ENCODE measurements around the gene ADAMTS12. TPM values are rescaled to one million over a fixed set of nuclear protein-coding genes. Genes with fewer than 3 reads are reported as not detected.
A peak's percentile ranks its signal among the peaks of the same experiment; 100 is the strongest.

ADAMTS12 gene
- total and polyA plus RNA-seq, 5 donors from 2014 or later, result not detected

GRCh38 chr5:33488558-33489355 is 403.0 kb downstream of the ADAMTS12 start:
- no peaks in the 10 kb centered on the region for H3K4me1 ChIP-seq (ENCODE audit: control insufficient read depth, insufficient read depth, low read length, poor library complexity, severe bottlenecking)
- H3K36me3 ChIP-seq (ENCODE audit: control insufficient read depth, insufficient read depth, low read length), result no peaks in the 10 kb centered on the region
- H3K4me3 ChIP-seq (ENCODE audit: low read depth, low read length), result no peak overlapping the region
- no peaks in the 10 kb centered on the region for H3K36me3 Mint-ChIP-seq
- H3K9me3 Mint-ChIP-seq, result no peaks in the 10 kb centered on the region
- peaks cover 11% of the 10 kb centered on the region for H3K27me3 Mint-ChIP-seq
- no peak overlapping the region for H3K27ac Mint-ChIP-seq
- ATAC-seq (ENCODE audit: low read depth in 2 of 2), result no peak
- DNase-seq, result no peak
- H3K9me3 ChIP-seq (ENCODE audit: control insufficient read depth in 2 of 2, low read length in 2 of 2), result no peaks in the 10 kb centered on the region
- no peak overlapping the region for H3K27ac ChIP-seq (ENCODE audit: insufficient read depth, low read length, poor library complexity, severe bottlenecking)
- no peaks in the 10 kb centered on the region for H3K4me1 Mint-ChIP-seq
- no peaks in the 10 kb centered on the region for H3K27me3 ChIP-seq (ENCODE audit: control insufficient read depth, insufficient read depth, low read length)
- H3K4me3 Mint-ChIP-seq, result no peak overlapping the region

- Histone ChIP-seq H3K36me3 (ENCODE audit: control insufficient read depth, insufficient read depth, low read length) (no peaks in the 10 kb centered on the region), H3K4me1 (ENCODE audit: control insufficient read depth, insufficient read depth, low read length, poor library complexity, severe bottlenecking) (no peaks in the 10 kb centered on the region), H3K27ac (ENCODE audit: insufficient read depth, low read length, poor library complexity, severe bottlenecking) (no peak overlapping the region), H3K9me3 (ENCODE audit: control insufficient read depth in 2 of 2, low read length in 2 of 2) (no peaks in the 10 kb centered on the region), H3K4me3 (ENCODE audit: low read depth, low read length) (no peak overlapping the region), H3K27me3 (ENCODE audit: control insufficient read depth, insufficient read depth, low read length) (no peaks in the 10 kb centered on the region)
- H3K4me3 Mint-ChIP-seq, result no peak overlapping the region
- H3K9me3 Mint-ChIP-seq, result no peaks in the 10 kb centered on the region
- no peaks in the 10 kb centered on the region for H3K36me3 Mint-ChIP-seq
- H3K27me3 Mint-ChIP-seq, result peaks cover 11% of the 10 kb centered on the region
- ATAC-seq (ENCODE audit: low read depth in 2 of 2) (no peak), DNase-seq (no peak)
- H3K4me1 Mint-ChIP-seq, result no peaks in the 10 kb centered on the region
- H3K27ac Mint-ChIP-seq, result no peak overlapping the region
Measured at GRCh38 chr5:33487236-33487635, 404.6 kb downstream of the ADAMTS12 start.

DNA sequence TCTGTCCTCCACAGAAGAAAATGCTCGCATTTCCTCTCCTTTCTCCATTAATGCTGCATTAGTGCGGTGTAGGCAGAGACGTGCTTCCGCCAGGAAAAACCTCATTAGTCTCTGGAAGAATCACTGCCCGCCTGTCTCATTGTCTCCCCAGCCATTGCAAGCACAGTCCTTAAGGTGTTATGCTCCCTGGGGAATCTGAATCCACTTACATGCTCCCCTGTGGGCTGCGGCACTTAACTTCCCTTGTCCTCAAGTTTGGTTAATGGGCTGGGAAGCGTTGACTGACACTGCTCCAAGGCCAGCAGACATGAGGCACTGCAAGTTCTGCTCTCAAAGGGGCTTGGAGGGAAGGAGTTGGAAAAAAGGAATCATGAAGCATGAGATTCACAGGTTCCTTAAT is 409.5 kb downstream of the ADAMTS12 start:
- Histone ChIP-seq H3K27ac (ENCODE audit: insufficient read depth, low read length, poor library complexity, severe bottlenecking) (no peak overlapping the region), H3K27me3 (ENCODE audit: control insufficient read depth, insufficient read depth, low read length) (no peaks in the 10 kb centered on the region), H3K9me3 (ENCODE audit: control insufficient read depth in 2 of 2, low read length in 2 of 2) (no peaks in the 10 kb centered on the region), H3K4me1 (ENCODE audit: control insufficient read depth, insufficient read depth, low read length, poor library complexity, severe bottlenecking) (no peaks in the 10 kb centered on the region), H3K36me3 (ENCODE audit: control insufficient read depth, insufficient read depth, low read length) (no peaks in the 10 kb centered on the region), H3K4me3 (ENCODE audit: low read depth, low read length) (no peak overlapping the region)
- Mint-ChIP-seq H3K27ac (no peak overlapping the region), H3K9me3 (no peaks in the 10 kb centered on the region), H3K36me3 (peaks cover 8% of the 10 kb centered on the region), H3K4me1 (no peaks in the 10 kb centered on the region), H3K27me3 (no peaks in the 10 kb centered on the region), H3K4me3 (no peak overlapping the region)
- DNase-seq (no peak), ATAC-seq (ENCODE audit: low read depth in 2 of 2) (no peak)

DNA sequence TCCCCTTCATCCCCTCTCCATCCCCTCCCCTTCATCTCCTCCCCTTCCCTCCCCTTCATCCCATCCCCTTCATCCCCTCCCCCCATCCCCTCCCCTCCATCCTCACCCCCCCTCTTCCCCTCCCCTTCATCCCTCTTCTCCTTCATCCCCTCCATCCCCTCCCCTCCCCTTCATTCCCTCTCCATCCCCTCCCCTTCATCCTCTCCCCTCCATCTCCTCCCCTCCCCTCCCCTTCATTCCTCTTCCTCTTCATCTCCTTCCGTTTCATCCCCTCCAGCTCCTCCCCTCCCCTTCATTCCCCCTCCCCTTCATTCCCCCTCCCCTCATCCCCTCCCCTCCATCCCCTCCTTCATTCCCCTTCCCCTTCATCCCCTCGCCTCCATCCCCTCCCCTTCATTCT is 410.9 kb downstream of the ADAMTS12 start:
- Mint-ChIP-seq H3K27ac (no peak overlapping the region), H3K27me3 (no peaks in the 10 kb centered on the region), H3K36me3 (peaks cover 21% of the 10 kb centered on the region), H3K9me3 (no peaks in the 10 kb centered on the region), H3K4me1 (no peaks in the 10 kb centered on the region), H3K4me3 (no peak overlapping the region)
- no peak overlapping the region for H3K27ac ChIP-seq (ENCODE audit: insufficient read depth, low read length, poor library complexity, severe bottlenecking)
- no peaks in the 10 kb centered on the region for H3K9me3 ChIP-seq (ENCODE audit: control insufficient read depth in 2 of 2, low read length in 2 of 2)
- H3K4me1 ChIP-seq (ENCODE audit: control insufficient read depth, insufficient read depth, low read length, poor library complexity, severe bottlenecking), result no peaks in the 10 kb centered on the region
- DNase-seq (no peak), ATAC-seq (ENCODE audit: low read depth in 2 of 2) (no peak)
- no peaks in the 10 kb centered on the region for H3K27me3 ChIP-seq (ENCODE audit: control insufficient read depth, insufficient read depth, low read length)
- no peak overlapping the region for H3K4me3 ChIP-seq (ENCODE audit: low read depth, low read length)
- H3K36me3 ChIP-seq (ENCODE audit: control insufficient read depth, insufficient read depth, low read length), result peaks cover 2% of the 10 kb centered on the region

DNA sequence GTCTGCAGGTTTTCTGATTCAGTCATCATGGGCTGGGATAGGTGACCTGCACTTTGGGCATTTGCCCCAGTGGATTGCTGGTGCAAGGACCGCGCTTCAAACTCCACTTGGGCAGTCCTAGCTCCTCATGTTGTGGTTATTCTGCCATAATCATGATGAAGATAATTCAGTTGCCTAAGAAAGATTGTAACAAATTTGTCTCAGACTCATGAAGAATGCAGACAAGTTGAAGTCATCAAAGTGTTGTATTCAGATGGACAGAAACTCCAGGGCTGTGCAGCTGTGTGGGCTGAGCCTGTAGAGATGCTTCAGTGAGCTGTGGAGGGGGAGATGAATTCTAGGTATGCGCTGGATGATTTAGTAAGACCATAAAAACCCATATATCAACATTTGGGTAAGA is 412.5 kb downstream of the ADAMTS12 start:
- Histone ChIP-seq H3K36me3 (ENCODE audit: control insufficient read depth, insufficient read depth, low read length) (peaks cover 15% of the 10 kb centered on the region), H3K4me1 (ENCODE audit: control insufficient read depth, insufficient read depth, low read length, poor library complexity, severe bottlenecking) (no peaks in the 10 kb centered on the region), H3K4me3 (ENCODE audit: low read depth, low read length) (no peak overlapping the region), H3K9me3 (ENCODE audit: control insufficient read depth in 2 of 2, low read length in 2 of 2) (no peaks in the 10 kb centered on the region), H3K27me3 (ENCODE audit: control insufficient read depth, insufficient read depth, low read length) (no peaks in the 10 kb centered on the region), H3K27ac (ENCODE audit: insufficient read depth, low read length, poor library complexity, severe bottlenecking) (no peak overlapping the region)
- Mint-ChIP-seq H3K36me3 (peaks cover 36% of the 10 kb centered on the region), H3K27me3 (no peaks in the 10 kb centered on the region), H3K9me3 (peaks cover 0 to 8% (median 0%) of the 10 kb centered on the region in 7 donors), H3K4me1 (no peaks in the 10 kb centered on the region), H3K4me3 (no peak overlapping the region), H3K27ac (peak overlapping the region in 1 of 3 donors; percentile 64)
- ATAC-seq (ENCODE audit: low read depth in 2 of 2) (no peak), DNase-seq (no peak)

DNA sequence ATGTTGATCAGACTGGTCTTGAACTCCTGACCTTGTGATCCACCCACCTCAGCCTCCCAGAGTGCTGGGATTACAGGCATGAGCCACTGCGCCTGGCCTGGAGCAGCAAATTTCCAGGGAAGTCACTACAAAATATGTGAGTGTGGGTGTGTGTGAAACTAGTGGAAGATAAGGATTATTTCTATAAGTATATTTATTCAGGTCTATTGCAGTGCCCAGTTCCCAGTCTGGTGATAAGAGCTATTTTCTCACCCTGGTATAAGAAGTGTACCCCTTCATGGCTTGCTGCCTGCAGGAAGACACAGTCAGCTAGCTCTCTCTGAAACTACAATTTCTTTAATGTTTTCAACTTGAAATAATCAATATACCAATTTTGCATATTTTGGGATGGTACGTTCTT is 414.0 kb downstream of the ADAMTS12 start:
- H3K4me3 Mint-ChIP-seq, result no peak overlapping the region
- Histone ChIP-seq H3K4me3 (ENCODE audit: low read depth, low read length) (no peak overlapping the region), H3K36me3 (ENCODE audit: control insufficient read depth, insufficient read depth, low read length) (peaks cover 17% of the 10 kb centered on the region), H3K27me3 (ENCODE audit: control insufficient read depth, insufficient read depth, low read length) (no peaks in the 10 kb centered on the region), H3K4me1 (ENCODE audit: control insufficient read depth, insufficient read depth, low read length, poor library complexity, severe bottlenecking) (no peaks in the 10 kb centered on the region), H3K9me3 (ENCODE audit: control insufficient read depth in 2 of 2, low read length in 2 of 2) (no peaks in the 10 kb centered on the region), H3K27ac (ENCODE audit: insufficient read depth, low read length, poor library complexity, severe bottlenecking) (no peak overlapping the region)
- no peaks in the 10 kb centered on the region for H3K27me3 Mint-ChIP-seq
- no peaks in the 10 kb centered on the region for H3K4me1 Mint-ChIP-seq
- peaks cover 49% of the 10 kb centered on the region for H3K36me3 Mint-ChIP-seq
- peaks cover 0 to 8% (median 0%) of the 10 kb centered on the region in 7 donors for H3K9me3 Mint-ChIP-seq
- ATAC-seq (ENCODE audit: low read depth in 2 of 2), result no peak
- no peak for DNase-seq
- no peak overlapping the region for H3K27ac Mint-ChIP-seq

DNA sequence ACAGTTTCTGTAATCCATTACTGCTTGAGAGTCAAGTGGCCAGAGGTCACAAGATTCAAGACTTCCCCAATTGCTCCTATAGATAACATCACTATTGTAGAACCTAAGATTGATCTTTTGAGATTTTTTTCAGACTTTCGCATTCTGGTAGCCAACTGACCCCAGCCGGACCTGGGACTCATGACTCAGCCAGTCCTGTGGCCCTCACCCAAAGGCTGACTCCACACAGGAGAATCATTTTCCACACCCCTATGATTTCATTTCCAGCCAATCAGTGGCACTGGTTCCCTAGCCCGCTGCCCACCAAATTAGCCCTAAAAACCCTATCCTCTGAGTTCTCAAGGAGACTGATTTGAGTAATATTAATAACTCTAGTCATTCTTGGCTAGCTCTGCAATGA is 414.8 kb downstream of the ADAMTS12 start:
- no peak for ATAC-seq (ENCODE audit: low read depth in 2 of 2)
- Mint-ChIP-seq H3K4me1 (no peaks in the 10 kb centered on the region), H3K27me3 (no peaks in the 10 kb centered on the region), H3K27ac (no peak overlapping the region), H3K4me3 (no peak overlapping the region), H3K36me3 (peaks cover 55% of the 10 kb centered on the region), H3K9me3 (peaks cover 0 to 8% (median 0%) of the 10 kb centered on the region in 7 donors)
- no peak overlapping the region for H3K27ac ChIP-seq (ENCODE audit: insufficient read depth, low read length, poor library complexity, severe bottlenecking)
- DNase-seq, result no peak
- no peaks in the 10 kb centered on the region for H3K9me3 ChIP-seq (ENCODE audit: control insufficient read depth in 2 of 2, low read length in 2 of 2)
- H3K4me1 ChIP-seq (ENCODE audit: control insufficient read depth, insufficient read depth, low read length, poor library complexity, severe bottlenecking), result no peaks in the 10 kb centered on the region
- H3K4me3 ChIP-seq (ENCODE audit: low read depth, low read length), result no peak overlapping the region
- no peaks in the 10 kb centered on the region for H3K27me3 ChIP-seq (ENCODE audit: control insufficient read depth, insufficient read depth, low read length)
- peaks cover 19% of the 10 kb centered on the region for H3K36me3 ChIP-seq (ENCODE audit: control insufficient read depth, insufficient read depth, low read length)

DNA sequence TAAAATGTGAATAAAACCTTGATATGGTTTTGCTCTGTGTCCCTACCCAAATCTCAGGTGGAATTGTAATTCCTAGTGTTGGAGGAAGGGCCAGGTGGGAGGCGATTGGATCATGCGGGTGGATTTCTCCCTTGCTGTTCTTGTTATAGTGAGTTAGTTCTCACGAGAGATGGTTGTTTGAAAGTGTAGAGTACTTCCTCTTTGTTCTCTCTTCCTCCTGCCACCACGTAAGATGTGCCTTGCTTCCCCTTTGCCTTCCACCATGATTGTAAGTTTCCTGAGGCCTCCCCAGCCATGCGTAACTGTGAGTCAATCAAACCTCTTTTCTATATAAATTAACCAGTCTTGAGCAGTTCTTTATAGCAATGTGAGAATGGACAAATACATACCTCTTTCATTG is 416.1 kb downstream of the ADAMTS12 start:
- Histone ChIP-seq H3K9me3 (ENCODE audit: control insufficient read depth in 2 of 2, low read length in 2 of 2) (no peaks in the 10 kb centered on the region), H3K4me3 (ENCODE audit: low read depth, low read length) (no peak overlapping the region), H3K4me1 (ENCODE audit: control insufficient read depth, insufficient read depth, low read length, poor library complexity, severe bottlenecking) (no peaks in the 10 kb centered on the region), H3K27me3 (ENCODE audit: control insufficient read depth, insufficient read depth, low read length) (no peaks in the 10 kb centered on the region), H3K36me3 (ENCODE audit: control insufficient read depth, insufficient read depth, low read length) (peaks cover 30% of the 10 kb centered on the region), H3K27ac (ENCODE audit: insufficient read depth, low read length, poor library complexity, severe bottlenecking) (no peak overlapping the region)
- ATAC-seq (ENCODE audit: low read depth in 2 of 2) (no peak), DNase-seq (no peak)
- Mint-ChIP-seq H3K4me1 (no peaks in the 10 kb centered on the region), H3K36me3 (peaks cover 63% of the 10 kb centered on the region), H3K9me3 (peaks cover 0 to 8% (median 0%) of the 10 kb centered on the region in 7 donors), H3K27ac (no peak overlapping the region), H3K27me3 (no peaks in the 10 kb centered on the region), H3K4me3 (no peak overlapping the region)

Data from CD4-positive, CD25-positive, alpha-beta regulatory T cell (primary cell).